Smooth muscle cell of bladder (primary cell): ENCODE measurements around the gene DHX38. TPM values are rescaled to one million over a fixed set of nuclear protein-coding genes. Genes with fewer than 3 reads are reported as not detected.

Experiments used
- total RNA-seq: library from RNA; depleted of rRNA; stranded (reverse); fragments of >200 nt; gene quantifications from 2 replicates; pipeline ENCODE4 v1.2.3, GENCODE V29; 2014

The DHX38 gene
- 78.6 and 101 TPM in 2 replicates for total RNA-seq

GRCh38 chr16:72093448-72094265, at the start of gene DHX38, which contains the start of gene TXNL4B:
TSS of gene DHX38 (plus strand) at chr16:72093847. CDS start at chr16:72096158, 2,311 bp downstream.
TSS of gene TXNL4B (minus strand) at chr16:72093620. CDS start at chr16:72090749, 2,871 bp downstream.

GRCh38 chr16:72054254-72054847, 39.3 kb upstream of the DHX38 start, which contains the start of gene HP:
TSS of gene HP (plus strand) at chr16:72054505. CDS start at chr16:72054653, 148 bp downstream.

Other genes starting within 250 kb of the DHX38 start
- gene ATXN1L, start 247.9 kb upstream of the DHX38 start, total RNA-seq = 7.5 and 9.3 TPM in 2 replicates
- gene ZNF821, start 209.7 kb upstream of the DHX38 start, total RNA-seq = 3.7 and 4.0 TPM in 2 replicates
- gene IST1, start 198.3 kb upstream of the DHX38 start, total RNA-seq = 109 and 130 TPM in 2 replicates
- under 0.01 TPM in 2 replicates for gene PKD1L3, start 93.4 kb upstream of the DHX38 start, total RNA-seq
- gene DHODH, start 85.1 kb upstream of the DHX38 start, total RNA-seq = 2.4 and 3.7 TPM in 2 replicates
- not detected in 2 replicates for gene HP, start 39.3 kb upstream of the DHX38 start, total RNA-seq
- gene HPR, start 30.6 kb upstream of the DHX38 start, total RNA-seq = under 0.01 TPM in 1 of 2 replicates, not detected in the other
- 4.6 and 8.6 TPM in 2 replicates for gene TXNL4B, start 227 bp upstream of the DHX38 start, total RNA-seq
- under 0.01 and 0.18 TPM in 2 replicates for gene PMFBP1, start 78.3 kb downstream of the DHX38 start, total RNA-seq